H7 (cell line): ENCODE results near the gene AUTS2. TPM values are rescaled to one million over a fixed set of nuclear protein-coding genes. Genes with fewer than 3 reads are reported as not detected.

Experiments used
- DNase-seq: peaks from one replicate; pipeline ENCODE4 v3.0.0; 2012
- H3K27me3 ChIP-seq: 2 replicates; pipeline ENCODE4 v1.6.0; 2011; ENCODE audit warnings: mild to moderate bottlenecking, low read length; ENCODE audit not compliant: control insufficient read depth, insufficient read depth
- H3K36me3 ChIP-seq: replicated peaks from 2 replicates; pipeline ENCODE4 v1.5.1; 2011; ENCODE audit warnings: low read length; ENCODE audit not compliant: control insufficient read depth, insufficient read depth
- H3K4me3 ChIP-seq: 2 replicates; pipeline ENCODE4 v1.5.1; 2011; ENCODE audit warnings: low read depth, mild to moderate bottlenecking, control low read depth, low read length, moderate library complexity; ENCODE audit not compliant: insufficient read depth
- total RNA-seq: library from RNA; depleted of rRNA; stranded (reverse); fragments of >200 nt; shearing (Covaris generic); gene quantifications from 2 replicates; pipeline ENCODE4 v1.2.3, GENCODE V29; 2014

AUTS2 gene
- total RNA-seq, 1 experiment from 2014 or later: 16.1 TPM

- Histone ChIP-seq H3K4me3 (no peak overlapping the region), H3K27me3 (no peaks in the 10 kb centered on the region), H3K36me3 (no peaks in the 10 kb centered on the region)
- no peak for DNase-seq
Measured at GRCh38 chr7:69934144-69934903, 336.0 kb downstream of the AUTS2 start.

- no peak for DNase-seq
- H3K27me3 ChIP-seq: no peaks in the 10 kb centered on the region
- H3K36me3 ChIP-seq: no peaks in the 10 kb centered on the region
- no peak overlapping the region for H3K4me3 ChIP-seq
Measured at GRCh38 chr7:69935107-69935506, 336.8 kb downstream of the AUTS2 start.

GRCh38 chr7:69937097-69937496, 338.8 kb downstream of the AUTS2 start:
- H3K27me3 ChIP-seq: no peaks in the 10 kb centered on the region; the same call in 1 of the 2 replicates
- DNase-seq: no peak
- H3K4me3 ChIP-seq: no peak overlapping the region
- no peaks in the 10 kb centered on the region for H3K36me3 ChIP-seq

- no peak for DNase-seq
- Histone ChIP-seq H3K36me3 (no peaks in the 10 kb centered on the region), H3K27me3 (no peaks in the 10 kb centered on the region; the same call in 1 of the 2 replicates), H3K4me3 (no peak overlapping the region)
Measured at GRCh38 chr7:69939317-69939716, 341.0 kb downstream of the AUTS2 start.

GRCh38 chr7:69941077-69941651, 342.9 kb downstream of the AUTS2 start:
- H3K4me3 ChIP-seq: no peak overlapping the region
- H3K36me3 ChIP-seq: no peaks in the 10 kb centered on the region
- no peak for DNase-seq
- no peaks in the 10 kb centered on the region; the same call in 1 of the 2 replicates for H3K27me3 ChIP-seq

- DNase-seq: no peak
- no peaks in the 10 kb centered on the region; the same call in 1 of the 2 replicates for H3K27me3 ChIP-seq
- H3K36me3 ChIP-seq: no peaks in the 10 kb centered on the region
- no peak overlapping the region for H3K4me3 ChIP-seq
Measured at GRCh38 chr7:69942573-69942972, 344.3 kb downstream of the AUTS2 start.

GRCh38 chr7:69946901-69947300, 348.6 kb downstream of the AUTS2 start:
- no peaks in the 10 kb centered on the region for H3K27me3 ChIP-seq
- no peak overlapping the region for H3K4me3 ChIP-seq
- H3K36me3 ChIP-seq: no peaks in the 10 kb centered on the region
- DNase-seq: no peak

- Histone ChIP-seq H3K27me3 (no peaks in the 10 kb centered on the region), H3K36me3 (no peaks in the 10 kb centered on the region), H3K4me3 (no peak overlapping the region)
- DNase-seq: no peak
Measured at GRCh38 chr7:69947998-69948397, 349.7 kb downstream of the AUTS2 start.

DNA sequence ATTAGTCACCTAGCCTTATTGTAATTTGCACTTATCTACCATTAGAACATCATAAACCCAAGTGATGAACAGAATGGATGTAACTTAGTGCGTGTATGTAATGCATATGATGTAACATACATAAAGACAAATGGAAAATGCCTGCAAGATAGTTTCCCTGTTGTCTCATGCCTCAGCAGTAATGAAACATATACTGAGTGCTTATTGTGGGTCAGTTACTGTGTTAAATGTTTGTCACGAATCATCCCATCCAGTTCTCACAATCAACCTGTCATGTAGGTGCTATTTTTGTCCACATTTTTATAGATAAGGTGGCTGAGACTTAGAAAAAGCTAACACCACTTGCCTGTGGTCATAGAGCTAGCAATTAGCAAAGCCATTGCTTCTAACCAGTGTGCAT, 350.8 kb downstream of the AUTS2 start:
- H3K4me3 ChIP-seq: no peak overlapping the region
- no peaks in the 10 kb centered on the region for H3K36me3 ChIP-seq
- no peak for DNase-seq
- no peaks in the 10 kb centered on the region for H3K27me3 ChIP-seq

DNA sequence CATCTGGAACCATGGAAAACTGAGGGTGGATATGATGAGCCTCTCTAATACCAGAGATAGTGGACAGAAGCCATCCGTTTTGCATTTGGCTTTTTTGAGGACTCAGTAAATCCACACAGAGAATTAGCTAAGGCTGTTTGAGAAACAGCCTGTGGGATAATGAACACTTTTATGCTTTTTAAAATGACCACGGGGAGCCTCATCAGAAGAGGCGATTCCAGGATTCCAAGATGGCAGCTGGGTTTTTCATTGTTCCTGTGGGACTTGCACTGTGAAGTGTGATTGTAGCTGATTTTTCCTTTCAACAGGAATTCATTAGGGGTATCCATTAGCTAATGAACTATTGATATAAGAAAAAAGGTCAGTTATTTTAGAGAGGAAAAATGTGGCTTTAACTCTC, 353.2 kb downstream of the AUTS2 start:
- H3K27me3 ChIP-seq: no peaks in the 10 kb centered on the region
- H3K4me3 ChIP-seq: no peak overlapping the region
- no peak for DNase-seq
- H3K36me3 ChIP-seq: no peaks in the 10 kb centered on the region

DNA sequence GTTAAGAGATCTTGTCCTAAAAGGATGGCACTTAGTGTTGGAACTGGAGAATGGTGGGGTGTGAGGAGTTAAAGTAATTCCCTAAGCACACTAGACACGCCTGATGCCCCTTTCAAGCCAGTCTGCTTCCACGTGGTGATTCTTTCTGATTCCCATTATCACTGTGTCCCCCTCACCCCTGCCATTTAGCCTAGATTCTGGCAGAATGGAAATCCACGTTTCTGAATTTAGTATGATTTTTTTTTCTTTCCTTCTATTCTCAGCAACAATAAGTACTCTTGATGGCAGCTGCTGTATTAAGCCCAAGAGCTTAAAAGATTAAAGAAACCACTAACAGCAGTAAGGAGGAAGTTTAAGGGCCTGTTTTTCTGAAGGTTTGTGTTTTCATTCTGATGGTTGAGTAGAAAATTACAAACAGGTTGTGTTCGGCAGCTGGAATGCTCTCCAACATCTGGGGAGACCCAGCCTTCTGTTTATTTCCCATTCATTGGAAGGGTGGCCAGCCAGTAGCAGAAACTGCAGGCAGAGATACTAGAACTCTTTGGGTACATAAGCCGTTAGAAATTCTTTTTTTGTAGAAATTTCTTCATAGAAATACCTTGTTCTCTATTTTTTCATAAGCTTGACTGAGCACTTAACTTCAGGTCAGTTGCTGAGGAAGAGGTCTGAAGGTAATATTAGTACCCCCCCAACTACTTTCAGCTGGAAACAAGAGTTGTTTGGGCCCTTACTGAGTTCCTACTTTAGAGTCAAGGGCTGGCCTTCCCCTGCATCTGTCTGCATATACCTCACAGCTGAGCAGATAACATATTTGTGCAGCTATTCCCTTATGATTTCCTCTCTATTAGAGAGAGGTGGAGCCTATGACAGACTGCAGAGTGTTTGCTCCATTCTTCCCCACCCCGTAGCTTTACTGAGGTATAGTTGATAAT, 355.1 kb downstream of the AUTS2 start:
- no peaks in the 10 kb centered on the region for H3K36me3 ChIP-seq
- H3K4me3 ChIP-seq: no peak overlapping the region
- no peaks in the 10 kb centered on the region for H3K27me3 ChIP-seq
- DNase-seq: no peak

DNA sequence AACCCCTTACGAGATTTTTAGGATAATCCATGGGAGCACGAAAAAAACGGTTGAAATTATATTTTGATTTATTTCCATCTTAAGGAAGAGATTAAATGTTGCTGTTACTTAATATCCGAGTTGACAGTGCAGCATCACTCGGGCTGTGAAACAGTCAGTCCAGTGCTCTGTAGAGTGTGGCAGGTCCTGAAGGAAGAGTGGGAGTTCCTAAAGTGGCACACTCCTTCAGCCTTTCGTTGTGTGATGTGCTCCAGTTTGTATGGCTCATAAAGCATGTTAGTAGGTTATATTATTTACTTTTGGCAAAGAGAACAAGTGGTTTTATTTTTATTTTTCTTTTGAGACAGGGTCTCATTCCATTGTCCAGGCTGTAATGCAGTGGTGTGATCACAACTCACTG, 358.3 kb downstream of the AUTS2 start:
- Histone ChIP-seq H3K36me3 (no peaks in the 10 kb centered on the region), H3K4me3 (no peak overlapping the region), H3K27me3 (no peaks in the 10 kb centered on the region)
- no peak for DNase-seq

- H3K4me3 ChIP-seq: no peak overlapping the region
- no peak for DNase-seq
- no peaks in the 10 kb centered on the region for H3K36me3 ChIP-seq
- H3K27me3 ChIP-seq: no peaks in the 10 kb centered on the region
Measured at GRCh38 chr7:69957661-69958060, 359.4 kb downstream of the AUTS2 start.

GRCh38 chr7:69959789-69960499, 361.7 kb downstream of the AUTS2 start:
- no peaks in the 10 kb centered on the region for H3K36me3 ChIP-seq
- DNase-seq: no peak
- H3K27me3 ChIP-seq: no peaks in the 10 kb centered on the region
- no peak overlapping the region for H3K4me3 ChIP-seq
